MCF 10A (cell line): Measurements from ENCODE around the gene RFTN2. TPM values are rescaled to one million over a fixed set of nuclear protein-coding genes. Genes with fewer than 3 reads are reported as not detected.
"Not testable (repeated sequence)": the region's sequence is repeated elsewhere in the genome, so short reads cannot be mapped to it uniquely, and the experiment has no call there.

ENCODE experiments used
- BruUV-seq: library from RNA; stranded (reverse); fragments of 400-500 nt; replicated peaks from 2 replicates; lab custom pipeline; 2021; lab: Mats Ljungman, UMichigan
- CTCF ChIA-PET: fragments of 300-600 bp; sonication (Branson Sonifier 250); formaldehyde crosslinking; extraction: SDS; loops from one replicate; lab custom pipeline; 2021; ENCODE audit warnings: antibody characterized with exemption, inconsistent platforms; lab: Yijun Ruan, JAX
- POLR2A ChIA-PET: fragments of 300-600, 350-650 bp; sonication (Branson Sonifier 250); formaldehyde crosslinking; extraction: SDS; loops from one replicate; lab custom pipeline; 2020; ENCODE audit warnings: antibody characterized with exemption, inconsistent platforms; lab: Yijun Ruan, JAX
- DNase-seq: peaks from one replicate; pipeline ENCODE4 v3.0.0-alpha.2; 2018; ENCODE audit not compliant: unreplicated experiment
- H3K27ac Mint-ChIP-seq: one replicate; pipeline ENCODE4 v1.8.0; 2022; ENCODE audit warnings: mild to moderate bottlenecking, low read depth, mixed read lengths; ENCODE audit not compliant: unreplicated experiment
- H3K27me3 Mint-ChIP-seq: one replicate; pipeline ENCODE4 v1.8.0; 2022; ENCODE audit warnings: mixed read lengths; ENCODE audit not compliant: insufficient read depth, unreplicated experiment
- H3K36me3 Mint-ChIP-seq: one replicate; pipeline ENCODE4 v1.8.0; 2022; ENCODE audit warnings: mild to moderate bottlenecking, moderate library complexity, mixed read lengths; ENCODE audit not compliant: insufficient read depth, unreplicated experiment
- H3K4me1 Mint-ChIP-seq: one replicate; pipeline ENCODE4 v1.8.0; 2022; ENCODE audit warnings: mixed read lengths; ENCODE audit not compliant: insufficient read depth, unreplicated experiment
- H3K4me3 Mint-ChIP-seq: one replicate; pipeline ENCODE4 v1.8.0; 2022; ENCODE audit warnings: mild to moderate bottlenecking, moderate library complexity, mixed read lengths; ENCODE audit not compliant: unreplicated experiment
- H3K9me3 Mint-ChIP-seq: one replicate; pipeline ENCODE4 v1.8.0; 2022; ENCODE audit warnings: mixed read lengths; ENCODE audit not compliant: unreplicated experiment
- CTCF ChIP-seq: fragments of 200-600 bp; IDR thresholded peaks from one replicate; pipeline ENCODE4 v1.8.0; 2022; ENCODE audit warnings: antibody characterized with exemption, mild to moderate bottlenecking; ENCODE audit not compliant: unreplicated experiment
- intact Hi-C: fragments of 100-400 bp; cut with micrococcal nuclease; formaldehyde crosslinking; loops from 2 replicates; pipeline ENCODE4 v1.14.1; 2022
- total RNA-seq: library from RNA; stranded (reverse); gene quantifications from 2 replicates; pipeline ENCODE4 v1.2.3, GENCODE V29; 2022

The RFTN2 gene
- total RNA-seq, 1 experiment from 2014 or later, result not detected

GRCh38 chr2:197556456-197556855, 118.9 kb downstream of the RFTN2 start:
- CTCF ChIA-PET, result interaction anchor here (0.6 kb wide), 1 partner anchor 354 kb away, joined by 3 read pairs; no protein-coding TSS in a partner anchor
- BruUV-seq, result no TSS peak
- POLR2A ChIA-PET, result interaction anchor here (0.7 kb wide), 1 partner anchor 9 kb away, joined by 3 read pairs; no protein-coding TSS in a partner anchor
- H3K27ac Mint-ChIP-seq, result peak overlapping the region; percentile 17
- DNase-seq, result no peak
- peaks cover 50% of the 10 kb centered on the region for H3K36me3 Mint-ChIP-seq
- H3K9me3 Mint-ChIP-seq, result no peaks in the 10 kb centered on the region
- no peak for TF ChIP-seq CTCF
- intact Hi-C loops, result loop anchor here (10.0 kb wide), 1 partner anchor 148 kb away; the partner anchor contains the start of gene MARS2
- no peaks in the 10 kb centered on the region for H3K27me3 Mint-ChIP-seq
- H3K4me3 Mint-ChIP-seq, result no peak overlapping the region
- no peaks in the 10 kb centered on the region for H3K4me1 Mint-ChIP-seq

GRCh38 chr2:197555467-197555866, 119.9 kb downstream of the RFTN2 start:
- Mint-ChIP-seq H3K27ac (no peak overlapping the region), H3K4me1 (no peaks in the 10 kb centered on the region), H3K27me3 (no peaks in the 10 kb centered on the region), H3K4me3 (no peak overlapping the region), H3K36me3 (peaks cover 50% of the 10 kb centered on the region), H3K9me3 (no peaks in the 10 kb centered on the region)
- intact Hi-C loops, result loop anchor here (10.0 kb wide), 1 partner anchor 149 kb away; the partner anchor contains the start of gene MARS2
- POLR2A ChIA-PET, result interaction anchor here (0.6 to 1.3 kb wide), 2 partner anchors 39 to 636 kb away, joined by 3 to 4 read pairs; partner anchors contain the start of gene MOB4
- BruUV-seq, result no TSS peak
- TF ChIP-seq CTCF, result no peak
- no peak for DNase-seq
- CTCF ChIA-PET, result no interaction called here

- intact Hi-C loops, result loop anchor here (10.0 kb wide), 1 partner anchor 154 kb away; the partner anchor contains the start of gene MARS2
- POLR2A ChIA-PET, result interaction anchor here (1.1 kb wide), 1 partner anchor 65 kb away, joined by 3 read pairs; no protein-coding TSS in a partner anchor
- not testable (repeated sequence) for H3K9me3 Mint-ChIP-seq, BruUV-seq, H3K4me1 Mint-ChIP-seq, H3K4me3 Mint-ChIP-seq, H3K27ac Mint-ChIP-seq, H3K27me3 Mint-ChIP-seq, DNase-seq
- H3K36me3 Mint-ChIP-seq, result peaks cover 58% of the 10 kb centered on the region
- CTCF ChIA-PET, result interaction anchor here (1.3 kb wide), 1 partner anchor 23 kb away, joined by 5 read pairs; no protein-coding TSS in a partner anchor
These were observed 124.1 kb downstream of the RFTN2 start for GRCh38 chr2:197551260-197551659.

GRCh38 chr2:197548582-197548981, 126.8 kb downstream of the RFTN2 start:
- no peaks in the 10 kb centered on the region for H3K4me1 Mint-ChIP-seq
- intact Hi-C loops, result no loop called here
- ChIA-PET POLR2A (no interaction called here), CTCF (interaction anchor here (0.6 to 0.9 kb wide), 2 partner anchors 67 to 370 kb away, joined by 3 to 5 read pairs; no protein-coding TSS in a partner anchor)
- H3K9me3 Mint-ChIP-seq, result no peaks in the 10 kb centered on the region
- BruUV-seq, result no TSS peak
- no peak overlapping the region for H3K27ac Mint-ChIP-seq
- no peak for TF ChIP-seq CTCF
- DNase-seq, result no peak
- no peak overlapping the region for H3K4me3 Mint-ChIP-seq
- H3K36me3 Mint-ChIP-seq, result peaks cover 67% of the 10 kb centered on the region
- H3K27me3 Mint-ChIP-seq, result no peaks in the 10 kb centered on the region
